ENCODE measurements around the gene L3MBTL1.

The L3MBTL1 gene

GRCh38 chr20:43536041-43536816 is 28.7 kb downstream of the L3MBTL1 start:
- DNase-seq: no peak

DNA sequence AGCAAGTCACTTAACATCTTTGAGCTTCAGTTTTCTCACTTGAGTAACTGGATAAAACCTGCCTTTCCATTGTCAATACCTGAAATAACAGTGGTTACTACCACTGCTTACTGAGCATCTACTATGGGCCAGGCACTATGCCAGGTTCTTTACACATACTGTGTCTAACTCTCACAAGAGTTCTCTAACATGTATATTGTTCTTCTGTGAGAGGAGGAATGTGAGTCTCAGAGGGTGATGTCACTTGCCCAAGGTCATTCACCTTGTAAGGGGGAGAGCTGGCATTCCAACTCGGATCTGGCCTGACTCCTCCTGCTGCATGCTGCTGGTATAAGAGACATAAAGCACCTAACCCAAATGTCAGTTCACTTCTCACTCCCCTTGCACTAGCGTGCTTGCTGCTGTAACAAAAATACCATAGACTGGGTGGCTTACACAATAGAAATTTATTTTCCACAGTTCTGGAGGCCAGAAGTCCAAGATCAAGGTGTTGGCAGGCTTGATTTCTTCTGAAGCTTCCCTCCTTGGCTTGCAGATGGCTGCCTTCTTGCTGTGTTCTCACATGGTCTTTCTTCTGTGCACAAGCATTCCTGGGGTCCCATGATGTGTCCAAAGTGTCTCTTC is 29.4 kb downstream of the L3MBTL1 start:
- DNase-seq: no peak

GRCh38 chr20:43537921-43538877 is 30.7 kb downstream of the L3MBTL1 start:
- peak; percentile 54 for DNase-seq

DNA sequence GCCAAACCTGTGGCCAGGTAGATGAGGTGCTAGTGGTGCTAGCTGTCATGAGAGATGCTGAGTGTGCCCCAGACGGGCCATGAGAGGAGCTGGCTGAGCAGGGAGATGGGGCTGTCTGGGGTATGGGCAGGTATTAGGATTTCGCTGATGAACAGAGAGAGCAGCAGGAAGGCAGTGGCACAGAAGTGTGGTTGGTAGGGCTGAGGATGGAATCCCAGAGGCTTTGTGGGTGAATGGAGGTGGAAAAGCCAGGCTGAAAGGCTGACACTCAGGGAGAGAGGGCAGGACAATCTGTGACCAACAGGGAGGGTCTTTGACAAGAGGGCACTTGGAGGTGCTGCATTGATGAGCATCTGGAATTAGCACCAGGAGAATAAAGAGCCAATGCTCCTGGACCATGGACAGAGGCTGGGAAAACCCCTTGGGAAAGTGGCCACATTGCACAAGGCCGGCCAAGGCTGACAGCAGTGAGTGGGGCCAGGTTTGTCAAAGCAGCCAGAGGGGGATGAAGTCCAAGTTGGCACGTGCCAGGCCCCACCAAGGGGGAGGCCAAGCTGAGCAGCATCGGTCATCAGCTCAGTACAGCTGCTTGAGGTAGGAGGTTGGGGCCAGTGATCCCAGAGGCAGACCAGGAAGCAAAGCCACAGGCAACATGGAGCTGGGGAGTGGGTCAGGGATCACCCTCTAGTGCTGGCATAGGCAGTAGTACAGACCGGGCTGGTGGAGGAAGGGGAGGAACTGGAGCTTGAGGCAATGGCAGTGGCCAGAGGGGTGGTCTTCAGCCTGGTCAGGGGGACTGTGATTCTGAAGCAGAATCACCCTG is 31.6 kb downstream of the L3MBTL1 start:
- no peak for DNase-seq

- no peak for DNase-seq
These were observed 32.6 kb downstream of the L3MBTL1 start for GRCh38 chr20:43539975-43540672.

- DNase-seq: no peak
These were observed 33.2 kb downstream of the L3MBTL1 start for GRCh38 chr20:43540673-43541060.

DNA sequence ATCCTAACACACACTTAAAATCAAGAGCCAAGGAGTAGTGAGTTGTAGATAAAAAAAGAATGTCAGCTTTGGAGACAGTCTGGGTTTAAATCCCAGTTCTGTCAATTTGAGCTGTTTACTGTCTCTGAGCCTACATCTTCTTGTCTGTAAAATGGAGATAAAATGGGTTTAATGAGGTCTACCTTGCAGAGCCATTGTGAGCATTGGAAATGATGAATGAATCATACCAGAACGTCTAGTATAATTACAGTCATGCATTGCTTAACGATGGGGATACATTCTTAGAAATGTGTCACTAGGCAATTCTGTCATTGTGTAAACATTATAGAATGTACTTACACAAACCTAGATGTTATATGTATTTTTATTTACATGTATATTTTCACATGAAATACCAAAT is 33.7 kb downstream of the L3MBTL1 start:
- DNase-seq: peak; percentile 9

DNA sequence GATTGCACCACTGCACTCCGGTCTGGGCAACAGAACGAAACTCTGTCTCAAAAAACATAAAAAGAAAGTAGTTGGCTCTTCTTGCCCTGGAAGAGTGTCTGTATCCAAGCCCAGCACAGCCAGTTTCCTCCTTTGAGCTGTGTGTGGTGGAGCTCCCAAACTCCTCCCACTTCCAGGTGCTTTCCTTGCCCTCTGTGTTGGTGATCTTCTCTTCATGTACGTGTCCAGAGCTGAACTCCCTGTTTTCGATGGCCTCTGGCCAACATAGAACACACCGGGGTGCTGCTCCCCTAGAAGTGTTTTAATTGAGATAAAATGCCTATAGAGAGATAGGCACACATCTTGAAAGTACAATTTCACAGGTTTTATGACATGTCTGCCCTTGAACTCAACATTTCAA is 34.7 kb downstream of the L3MBTL1 start:
- DNase-seq: no peak

DNA sequence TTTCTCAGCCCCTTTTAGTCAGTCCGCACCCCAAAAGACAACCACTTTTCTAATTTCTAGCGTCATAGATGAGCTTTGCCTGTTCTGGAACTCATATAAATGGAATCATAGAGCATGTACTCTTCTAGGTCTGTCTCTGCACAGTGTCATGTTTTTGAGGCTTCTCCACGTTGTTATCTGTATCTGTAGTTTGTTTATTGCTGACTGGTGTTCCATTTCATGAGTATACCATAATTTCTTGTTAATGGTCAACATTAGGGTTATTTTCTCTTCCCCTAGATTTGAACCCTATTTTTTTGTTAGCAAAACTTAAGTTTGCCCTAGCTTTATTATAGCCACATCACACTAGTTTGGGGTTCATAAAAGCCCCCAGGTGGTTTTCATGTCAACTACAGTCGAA is 35.2 kb downstream of the L3MBTL1 start:
- DNase-seq: no peak

DNA sequence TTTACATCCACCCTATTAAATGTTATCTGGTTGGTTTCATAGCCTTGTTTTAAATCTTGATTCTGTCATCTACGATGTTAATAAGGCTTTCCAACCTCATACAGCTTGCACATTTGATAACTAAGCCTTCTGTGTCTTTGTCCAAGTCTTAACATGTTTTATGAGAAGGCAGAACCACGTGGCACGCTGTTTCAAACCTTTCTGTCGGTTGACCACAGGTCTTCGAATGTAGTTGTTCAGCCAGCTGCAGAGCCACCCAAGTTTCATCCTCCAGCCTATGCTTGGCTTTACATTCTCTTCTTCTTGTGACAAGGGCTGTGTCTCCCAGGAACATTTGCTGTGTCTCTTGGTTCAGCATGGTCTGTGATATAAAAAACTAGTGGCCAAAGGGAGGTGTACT is 35.6 kb downstream of the L3MBTL1 start:
- no peak for DNase-seq

GRCh38 chr20:43544501-43544900 is 37.0 kb downstream of the L3MBTL1 start:
- DNase-seq: no peak

- DNase-seq: no peak
These were observed 38.5 kb downstream of the L3MBTL1 start for GRCh38 chr20:43545837-43546578.

DNA sequence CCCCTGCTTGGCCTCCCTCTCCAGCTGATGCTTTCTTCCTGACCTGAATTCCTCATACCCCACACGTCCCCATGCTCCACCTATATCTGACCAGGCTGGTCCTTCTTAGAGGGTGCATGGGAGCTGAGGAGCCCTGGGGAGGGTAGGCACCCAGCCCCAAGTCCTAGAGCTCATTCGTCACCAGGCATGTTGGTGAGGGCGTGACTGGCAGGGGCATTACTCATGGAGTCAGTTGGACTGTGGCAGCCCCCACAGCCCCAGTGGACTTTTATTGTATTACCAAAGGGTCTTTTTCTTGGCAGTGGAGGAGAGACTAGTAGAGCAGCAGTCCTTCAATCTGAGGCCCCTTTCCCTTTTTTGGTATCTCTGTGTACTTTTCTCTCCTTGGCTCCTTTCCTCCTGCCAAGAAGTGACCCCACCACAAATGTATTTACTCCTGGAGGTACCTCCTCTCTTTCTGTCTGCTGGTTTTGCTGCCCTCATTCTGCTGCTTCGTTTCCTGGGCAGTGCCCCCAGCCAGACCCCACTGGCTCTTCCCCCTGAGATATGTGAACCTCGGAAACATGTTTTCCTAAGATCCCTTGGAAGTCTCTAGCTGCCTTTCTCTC is 40.9 kb downstream of the L3MBTL1 start:
- DNase-seq: no peak

DNA sequence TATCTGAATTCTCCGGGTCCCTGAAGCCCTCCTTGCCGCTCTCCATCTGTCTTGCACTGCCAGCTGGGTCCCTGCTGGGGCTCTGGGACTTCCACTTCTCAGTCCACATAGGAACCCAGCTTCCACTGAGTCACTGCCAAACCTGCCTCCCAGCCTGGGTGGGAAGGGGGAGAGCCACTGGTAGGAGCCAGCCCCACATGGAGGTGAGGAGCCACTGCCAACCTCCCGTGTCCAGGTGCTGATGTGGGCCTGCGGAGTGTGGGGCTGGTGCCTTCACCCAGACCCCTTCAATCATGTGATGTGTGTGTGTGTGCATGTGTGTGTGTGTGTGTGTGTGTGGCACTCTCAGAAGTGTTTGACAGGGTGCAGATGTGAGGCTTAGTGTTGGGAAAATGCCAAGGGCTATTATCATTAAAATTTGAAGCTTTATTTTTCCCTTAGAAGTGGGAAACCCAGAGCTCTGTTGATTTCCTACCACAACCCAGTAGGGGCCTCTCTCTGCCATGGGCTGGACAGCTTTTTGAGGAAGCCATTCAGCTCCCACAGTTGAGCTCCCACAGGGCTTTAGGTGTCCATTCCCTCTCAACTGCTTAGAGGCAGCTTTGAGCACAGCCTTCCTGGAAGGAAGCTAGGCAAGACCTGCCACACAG is 42.0 kb downstream of the L3MBTL1 start:
- DNase-seq: no peak

- no peak for DNase-seq
These were observed 43.0 kb downstream of the L3MBTL1 start for GRCh38 chr20:43550456-43550855.

DNA sequence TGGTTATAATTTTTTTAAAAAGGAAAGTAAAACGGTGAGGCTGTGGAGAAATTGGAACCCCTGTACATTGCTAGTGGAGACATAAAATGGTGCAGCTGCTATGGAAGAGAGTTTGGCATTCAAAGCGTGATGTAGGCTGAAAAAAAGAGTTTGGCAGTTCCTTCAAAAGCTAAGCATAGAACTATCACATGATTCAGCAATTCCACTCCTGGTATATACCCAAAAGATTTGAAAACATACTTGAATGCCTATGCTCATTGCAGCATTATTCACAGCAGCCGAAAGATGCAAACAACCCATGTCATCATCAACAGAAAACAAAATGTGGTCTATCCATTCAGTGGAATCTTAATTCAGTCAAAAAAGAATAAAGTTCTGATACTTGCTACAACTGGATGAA is 46.9 kb downstream of the L3MBTL1 start:
- DNase-seq: no peak

- DNase-seq: no peak
These were observed 51.1 kb downstream of the L3MBTL1 start, which contains the start of gene SGK2 for GRCh38 chr20:43558412-43559146. Gene SGK2 (plus strand): TSS chr20:43559027. CDS start chr20:43566496, 7,469 bp downstream.

GRCh38 chr20:43559147-43559987 is 51.9 kb downstream of the L3MBTL1 start:
- no peak for DNase-seq
